ENCODE measurements around the gene TMEM273. TPM values are rescaled to one million over a fixed set of nuclear protein-coding genes. Genes with fewer than 3 reads are reported as not detected.

TMEM273 gene
- total RNA-seq, 1 donor from 2014 or later, result not detected

GRCh38 chr10:49143249-49143648 lies 44.9 kb downstream of the TMEM273 start:
- DNase-seq (ENCODE audit: low spot score, unreplicated experiment), result no peak
- TF ChIP-seq, protein P1, sequence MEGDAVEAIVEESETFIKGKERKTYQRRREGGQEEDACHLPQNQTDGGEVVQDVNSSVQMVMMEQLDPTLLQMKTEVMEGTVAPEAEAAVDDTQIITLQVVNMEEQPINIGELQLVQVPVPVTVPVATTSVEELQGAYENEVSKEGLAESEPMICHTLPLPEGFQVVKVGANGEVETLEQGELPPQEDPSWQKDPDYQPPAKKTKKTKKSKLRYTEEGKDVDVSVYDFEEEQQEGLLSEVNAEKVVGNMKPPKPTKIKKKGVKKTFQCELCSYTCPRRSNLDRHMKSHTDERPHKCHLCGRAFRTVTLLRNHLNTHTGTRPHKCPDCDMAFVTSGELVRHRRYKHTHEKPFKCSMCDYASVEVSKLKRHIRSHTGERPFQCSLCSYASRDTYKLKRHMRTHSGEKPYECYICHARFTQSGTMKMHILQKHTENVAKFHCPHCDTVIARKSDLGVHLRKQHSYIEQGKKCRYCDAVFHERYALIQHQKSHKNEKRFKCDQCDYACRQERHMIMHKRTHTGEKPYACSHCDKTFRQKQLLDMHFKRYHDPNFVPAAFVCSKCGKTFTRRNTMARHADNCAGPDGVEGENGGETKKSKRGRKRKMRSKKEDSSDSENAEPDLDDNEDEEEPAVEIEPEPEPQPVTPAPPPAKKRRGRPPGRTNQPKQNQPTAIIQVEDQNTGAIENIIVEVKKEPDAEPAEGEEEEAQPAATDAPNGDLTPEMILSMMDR (IDR thresholded peaks at IDR 0.05; ENCODE audit: unreplicated experiment), result no peak
- Mint-ChIP-seq H3K9me3 (ENCODE audit: low read depth) (peaks cover 2% of the 10 kb centered on the region), H3K4me3 (ENCODE audit: low read depth) (no peak overlapping the region), H3K27me3 (peaks cover 16% of the 10 kb centered on the region), H3K36me3 (ENCODE audit: insufficient read depth) (no peaks in the 10 kb centered on the region), H3K4me1 (ENCODE audit: low read depth) (peaks cover 4% of the 10 kb centered on the region), H3K27ac (no peak overlapping the region)

DNA sequence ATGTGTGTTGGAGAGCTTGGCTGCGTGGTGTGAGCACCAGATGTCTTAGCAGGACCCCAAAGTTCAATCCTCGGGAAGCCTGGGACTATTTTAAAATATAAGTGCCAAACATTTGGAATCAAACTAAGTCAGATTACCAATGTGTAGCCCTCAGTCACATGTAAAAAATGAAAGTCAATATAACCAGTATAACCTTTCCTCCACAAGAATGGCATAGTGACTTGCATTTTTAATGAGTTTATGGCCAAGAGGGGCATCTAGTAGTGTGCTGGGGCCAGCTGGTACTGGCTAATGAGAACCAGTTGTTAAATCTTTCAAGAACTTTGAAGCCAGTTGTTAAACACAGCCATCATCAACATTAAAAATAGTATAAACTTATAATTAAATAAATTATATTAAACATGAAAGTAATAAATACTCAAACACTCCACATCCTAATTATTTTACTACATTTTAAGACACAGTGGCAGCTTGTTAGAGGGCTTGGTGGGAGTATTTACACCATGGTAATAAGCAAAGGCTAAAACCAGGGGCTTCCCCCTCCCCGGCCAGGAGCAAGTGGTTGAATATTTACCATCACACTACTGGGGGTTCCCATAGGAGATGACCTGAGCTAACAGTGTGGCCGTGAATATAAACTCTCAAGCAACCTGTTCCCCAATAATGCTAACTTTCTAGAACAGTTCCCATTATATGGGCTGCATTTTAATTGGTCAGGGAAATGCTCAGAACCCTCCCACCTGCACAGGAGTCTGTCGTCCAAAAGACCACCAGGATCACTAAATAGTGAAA lies 46.5 kb downstream of the TMEM273 start:
- no peak overlapping the region for H3K4me3 Mint-ChIP-seq (ENCODE audit: low read depth)
- H3K9me3 Mint-ChIP-seq (ENCODE audit: low read depth), result peaks cover 3% of the 10 kb centered on the region
- no peaks in the 10 kb centered on the region for H3K36me3 Mint-ChIP-seq (ENCODE audit: insufficient read depth)
- H3K4me1 Mint-ChIP-seq (ENCODE audit: low read depth), result peaks cover 4% of the 10 kb centered on the region
- no peak for DNase-seq (ENCODE audit: low spot score, unreplicated experiment)
- TF ChIP-seq, protein P1 (IDR thresholded peaks at IDR 0.05; ENCODE audit: unreplicated experiment), result no peak
- peaks cover 20% of the 10 kb centered on the region for H3K27me3 Mint-ChIP-seq
- no peak overlapping the region for H3K27ac Mint-ChIP-seq

DNA sequence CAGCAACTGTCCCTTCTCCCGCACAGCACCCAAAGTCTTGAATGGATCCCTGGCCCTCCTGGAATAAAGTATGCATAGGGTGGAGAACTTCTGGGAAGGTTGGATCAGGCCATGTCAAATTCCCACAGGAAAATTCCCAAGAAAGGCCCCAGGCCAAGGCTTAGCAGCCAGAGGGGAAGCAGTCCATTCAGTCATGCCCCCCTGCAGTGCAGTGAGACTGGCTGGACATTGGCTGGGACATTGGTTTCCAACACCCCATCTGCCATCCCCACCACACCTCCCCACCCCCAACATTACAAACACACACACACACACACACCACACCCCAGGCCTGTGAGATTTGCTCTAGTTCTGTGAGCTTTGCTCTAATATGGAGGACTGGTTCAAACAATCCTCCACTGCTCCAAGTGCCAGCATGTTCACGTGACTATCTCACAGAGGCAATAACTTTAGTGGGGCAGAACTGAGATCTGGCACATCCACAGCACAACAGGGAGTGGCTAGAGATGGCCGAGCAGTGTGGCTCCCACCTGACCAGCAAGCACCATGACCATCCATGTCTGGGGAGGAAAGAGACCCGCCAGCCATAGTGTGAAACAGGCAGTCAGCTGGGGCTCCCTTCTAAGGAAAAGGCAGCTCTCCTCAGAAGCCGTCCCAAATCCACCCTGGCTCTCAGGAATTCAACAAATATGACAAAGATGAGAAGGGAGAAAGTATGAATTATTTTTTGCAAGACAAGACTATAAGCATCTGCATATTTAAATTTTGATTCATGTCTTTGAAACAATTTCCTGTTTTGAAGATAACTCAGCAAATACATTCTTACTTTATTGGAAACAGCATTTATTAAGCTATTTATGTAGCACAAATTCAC lies 47.6 kb downstream of the TMEM273 start:
- no peaks in the 10 kb centered on the region for H3K36me3 Mint-ChIP-seq (ENCODE audit: insufficient read depth)
- H3K9me3 Mint-ChIP-seq (ENCODE audit: low read depth), result peaks cover 9% of the 10 kb centered on the region
- TF ChIP-seq, protein P1 (IDR thresholded peaks at IDR 0.05; ENCODE audit: unreplicated experiment), result no peak
- H3K4me1 Mint-ChIP-seq (ENCODE audit: low read depth), result peaks cover 4% of the 10 kb centered on the region
- H3K27me3 Mint-ChIP-seq, result peaks cover 16% of the 10 kb centered on the region
- H3K4me3 Mint-ChIP-seq (ENCODE audit: low read depth), result no peak overlapping the region
- no peak for DNase-seq (ENCODE audit: low spot score, unreplicated experiment)
- no peak overlapping the region for H3K27ac Mint-ChIP-seq

GRCh38 chr10:49139846-49140195 lies 48.4 kb downstream of the TMEM273 start:
- TF ChIP-seq, protein P1 (IDR thresholded peaks at IDR 0.05; ENCODE audit: unreplicated experiment), result no peak
- H3K9me3 Mint-ChIP-seq (ENCODE audit: low read depth), result peaks cover 9% of the 10 kb centered on the region
- H3K4me1 Mint-ChIP-seq (ENCODE audit: low read depth), result peaks cover 4% of the 10 kb centered on the region
- no peak overlapping the region for H3K4me3 Mint-ChIP-seq (ENCODE audit: low read depth)
- DNase-seq (ENCODE audit: low spot score, unreplicated experiment), result no peak
- no peaks in the 10 kb centered on the region for H3K36me3 Mint-ChIP-seq (ENCODE audit: insufficient read depth)
- H3K27ac Mint-ChIP-seq, result no peak overlapping the region
- H3K27me3 Mint-ChIP-seq, result peaks cover 11% of the 10 kb centered on the region

DNA sequence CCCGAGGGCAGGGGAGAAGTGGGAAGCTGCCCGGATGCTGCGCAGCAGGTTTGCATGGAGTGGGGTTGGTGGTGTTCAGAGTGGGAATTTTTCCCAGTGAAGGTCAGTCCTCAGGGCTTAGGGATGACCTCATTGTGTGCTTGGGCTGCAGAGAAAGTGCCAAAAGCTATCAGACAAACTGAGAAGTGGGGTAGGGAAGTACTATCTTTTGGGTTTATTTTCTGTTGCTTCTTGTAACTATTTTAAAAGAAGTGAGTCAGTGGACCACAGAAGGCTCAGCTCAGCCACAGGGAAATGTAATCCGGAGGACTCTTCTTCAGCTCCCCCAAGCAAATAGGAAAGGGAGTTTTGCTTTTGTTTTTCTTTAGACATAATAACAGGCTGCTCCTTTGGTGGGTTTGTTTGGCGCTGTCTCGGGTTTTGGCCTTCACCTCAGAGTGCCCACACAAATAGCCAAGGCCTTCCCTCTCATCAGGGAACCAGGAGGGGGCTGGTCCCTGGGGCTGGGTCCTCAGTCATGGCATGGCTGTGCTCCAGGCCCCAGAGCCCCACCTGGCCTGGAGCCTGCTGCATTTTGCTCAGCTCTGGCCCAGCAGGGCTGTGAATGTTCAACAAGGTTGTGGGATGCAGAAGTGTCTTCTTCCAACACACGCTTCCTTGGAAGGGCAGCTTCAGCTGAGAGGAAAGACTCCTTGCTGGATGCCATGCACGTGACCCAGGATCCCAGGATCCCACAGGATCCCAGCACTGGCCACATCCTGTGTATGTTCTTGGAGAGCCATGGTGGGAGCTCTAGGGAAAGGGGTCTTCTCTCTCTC lies 49.0 kb downstream of the TMEM273 start:
- Mint-ChIP-seq H3K4me3 (ENCODE audit: low read depth) (no peak overlapping the region), H3K4me1 (ENCODE audit: low read depth) (peaks cover 4% of the 10 kb centered on the region), H3K36me3 (ENCODE audit: insufficient read depth) (no peaks in the 10 kb centered on the region), H3K27me3 (peaks cover 9% of the 10 kb centered on the region), H3K27ac (no peak overlapping the region), H3K9me3 (ENCODE audit: low read depth) (peaks cover 9% of the 10 kb centered on the region)
- DNase-seq (ENCODE audit: low spot score, unreplicated experiment), result no peak
- TF ChIP-seq, protein P1 (IDR thresholded peaks at IDR 0.05; ENCODE audit: unreplicated experiment), result no peak

Data from progenitor cell of endocrine pancreas (in vitro differentiated cells).